Right hindlimb (tissue), 1 donor: ENCODE results near the gene ITIH3.

Experiments used
- DNase-seq: peaks from one replicate; pipeline ENCODE4 v3.0.0-alpha.2; 2018

ITIH3 gene

DNA sequence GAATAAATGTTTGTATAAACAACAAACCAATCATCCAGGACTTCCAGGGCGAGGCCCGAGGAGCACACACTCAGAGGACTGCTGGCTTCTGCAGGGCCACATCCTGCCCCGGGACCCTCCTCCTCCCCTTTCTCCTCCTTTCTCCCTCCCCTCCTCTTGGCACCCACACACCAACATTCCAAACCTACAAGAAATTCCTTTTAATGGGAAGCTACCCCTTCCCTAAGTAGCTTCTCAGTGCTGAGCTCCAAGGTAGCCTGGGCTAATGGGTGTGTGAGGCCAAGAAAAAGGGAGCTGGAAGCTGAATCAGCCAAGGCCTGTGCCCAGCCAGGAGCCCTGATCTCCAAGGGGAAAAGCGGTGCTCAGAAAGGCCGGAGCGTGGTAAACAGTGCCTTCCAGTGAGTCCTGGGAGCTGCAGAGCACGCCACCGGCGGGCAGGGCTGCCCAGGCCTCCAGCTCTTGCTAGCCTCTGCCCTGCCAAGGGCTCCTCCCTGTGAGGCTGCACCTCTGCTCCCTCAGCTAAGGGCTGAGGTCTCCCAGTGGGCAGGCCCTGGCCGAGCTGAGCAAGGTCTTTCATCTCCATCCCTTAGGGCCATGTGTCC lies 3.9 kb downstream of the ITIH3 start:
- DNase-seq = no peak

DNA sequence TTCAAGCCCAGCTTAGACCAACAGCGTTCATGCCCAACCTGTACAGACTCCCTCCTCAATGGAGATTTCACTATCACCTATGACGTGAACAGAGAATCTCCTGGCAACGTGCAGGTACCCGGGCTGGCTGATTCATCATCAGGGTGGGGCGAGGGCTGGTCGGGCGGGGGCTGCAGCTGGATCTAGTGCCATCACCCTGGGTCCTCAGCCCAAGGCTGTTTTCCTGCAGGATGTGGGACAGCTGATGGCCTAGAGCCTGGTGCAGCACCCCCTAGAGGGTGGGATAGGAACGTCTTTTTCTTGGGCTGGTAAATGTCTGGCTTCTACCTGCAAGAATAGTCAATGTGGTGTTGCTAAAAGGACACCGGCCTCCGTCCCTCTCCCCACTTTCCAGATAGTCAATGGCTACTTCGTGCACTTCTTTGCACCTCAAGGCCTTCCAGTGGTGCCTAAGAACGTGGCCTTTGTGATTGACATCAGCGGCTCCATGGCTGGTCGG lies 4.4 kb downstream of the ITIH3 start:
- DNase-seq = no peak

DNA sequence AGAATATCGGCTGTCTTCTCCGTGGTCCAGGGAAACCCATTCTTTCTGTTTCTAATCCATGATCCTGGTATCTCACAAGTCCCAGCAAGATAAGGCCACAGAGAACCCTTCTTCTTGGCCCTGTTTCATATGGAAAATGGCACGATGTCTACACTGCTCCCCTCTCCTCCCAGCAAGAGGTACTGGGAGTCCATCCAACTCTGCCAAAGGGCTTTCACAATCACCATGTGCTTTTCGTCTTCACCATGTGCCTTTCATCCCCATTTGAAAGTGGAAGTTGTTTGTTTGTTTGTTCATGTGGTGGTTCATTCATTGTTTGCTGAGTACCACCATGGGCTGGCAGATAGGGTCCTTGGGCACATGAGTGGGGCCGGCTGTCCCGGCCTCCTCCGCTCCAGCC lies 5.5 kb downstream of the ITIH3 start:
- DNase-seq = no peak

DNA sequence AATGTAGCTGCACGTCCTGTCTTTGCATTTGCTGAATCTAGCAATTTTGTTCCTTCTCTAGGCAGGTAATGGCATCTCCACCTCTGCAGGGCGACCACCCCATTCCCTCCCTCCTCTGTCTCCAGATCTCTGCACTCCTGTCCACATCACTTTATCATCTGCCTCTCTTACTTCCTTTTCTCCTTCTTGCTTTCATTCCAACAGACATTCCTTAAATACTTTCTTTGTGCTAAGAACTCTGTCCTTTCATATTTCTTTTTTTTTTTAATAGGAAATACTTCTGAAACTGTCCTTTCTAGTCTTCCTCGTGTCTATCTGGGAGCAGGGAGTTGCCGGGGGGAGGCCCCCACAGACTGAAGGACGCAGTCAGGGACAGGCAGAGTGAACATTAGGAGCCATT lies 7.2 kb downstream of the ITIH3 start:
- no peak for DNase-seq

DNA sequence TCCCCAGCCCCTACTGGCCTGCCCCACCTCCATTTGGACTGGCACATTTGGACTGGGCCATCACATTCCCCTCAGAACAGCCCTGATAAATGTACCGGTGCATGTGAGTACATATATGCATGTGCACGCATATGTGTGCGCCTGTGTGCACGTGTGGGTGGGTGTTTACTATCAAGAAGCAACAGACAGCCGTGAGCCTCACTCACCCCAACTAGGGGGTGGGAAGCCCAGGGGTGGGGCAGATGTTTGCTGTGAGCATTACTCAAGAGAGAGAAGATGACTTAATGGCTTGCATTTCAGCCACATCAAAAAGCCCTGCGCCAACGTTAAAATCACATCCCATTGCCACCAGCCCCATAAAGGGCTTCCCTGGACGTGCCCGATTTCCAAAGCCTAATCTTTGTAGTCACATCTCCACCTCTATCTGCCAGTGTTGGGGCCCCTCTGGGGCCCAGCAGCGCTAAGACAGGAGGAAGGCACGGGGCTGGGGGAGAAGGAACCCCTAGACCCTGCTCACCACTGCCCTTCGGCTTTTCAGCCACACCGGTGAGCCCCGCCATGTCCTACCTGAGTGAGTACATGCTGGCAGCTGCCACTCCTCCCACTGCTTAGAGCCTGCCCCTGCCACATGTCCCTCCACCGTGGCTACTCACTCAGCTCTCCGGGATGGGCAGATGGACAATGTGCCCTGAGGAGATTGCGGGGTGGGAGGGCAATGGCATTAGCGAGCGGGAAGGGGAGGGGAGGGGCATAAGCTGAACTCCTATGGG lies 10.9 kb downstream of the ITIH3 start:
- no peak for DNase-seq

DNA sequence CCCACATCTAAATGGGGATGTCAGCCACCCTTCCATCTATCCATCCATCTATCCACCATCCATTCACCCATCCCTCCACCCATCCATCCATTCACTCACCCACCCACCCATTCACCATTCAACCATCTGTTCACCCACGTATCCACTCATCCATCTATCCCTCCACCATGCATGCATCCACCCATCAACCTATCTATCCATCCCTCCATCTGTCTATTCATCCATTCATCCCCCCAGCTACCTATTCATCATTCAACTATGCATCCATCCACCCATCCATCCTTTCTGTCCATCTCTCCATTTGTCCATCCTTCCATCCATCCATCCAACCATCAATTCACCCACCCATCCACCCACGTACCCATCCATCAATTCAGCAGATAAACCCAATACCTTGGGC lies 14.6 kb downstream of the ITIH3 start:
- DNase-seq = no peak

DNA sequence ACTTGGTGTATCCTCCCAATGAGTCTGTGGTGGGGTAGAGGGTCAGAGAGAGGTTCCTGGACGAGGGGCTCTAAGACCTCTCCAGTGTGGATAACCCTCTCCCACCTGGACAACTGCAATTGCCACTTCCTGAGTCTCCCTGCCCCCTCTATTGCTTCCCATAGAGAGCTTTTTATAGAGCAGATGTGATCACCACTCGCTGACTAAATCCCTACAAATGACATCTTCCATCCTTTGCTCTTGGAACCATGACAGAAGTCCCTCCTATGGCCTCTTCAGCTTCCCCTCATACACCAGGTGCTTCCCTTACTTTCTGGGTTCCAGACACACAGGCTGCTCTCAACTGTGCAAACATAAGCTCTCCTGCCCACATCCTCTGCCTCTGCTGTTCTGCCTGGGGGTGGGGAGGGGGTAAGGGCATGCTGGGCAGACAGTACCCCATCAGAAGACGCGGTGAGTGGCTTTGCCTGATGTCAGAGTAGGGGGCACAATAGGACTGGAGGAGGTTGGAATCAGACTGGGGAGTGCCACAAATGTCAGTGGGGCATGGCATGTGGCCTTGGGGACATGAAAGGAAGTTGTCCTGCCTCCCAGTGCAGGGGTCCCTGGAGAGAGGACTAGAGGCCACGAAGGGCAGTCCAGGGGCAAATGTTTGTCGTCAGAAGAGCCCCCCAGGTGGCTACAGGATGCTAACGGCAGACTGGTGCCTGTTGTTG lies 15.2 kb downstream of the ITIH3 start:
- no peak for DNase-seq

DNA sequence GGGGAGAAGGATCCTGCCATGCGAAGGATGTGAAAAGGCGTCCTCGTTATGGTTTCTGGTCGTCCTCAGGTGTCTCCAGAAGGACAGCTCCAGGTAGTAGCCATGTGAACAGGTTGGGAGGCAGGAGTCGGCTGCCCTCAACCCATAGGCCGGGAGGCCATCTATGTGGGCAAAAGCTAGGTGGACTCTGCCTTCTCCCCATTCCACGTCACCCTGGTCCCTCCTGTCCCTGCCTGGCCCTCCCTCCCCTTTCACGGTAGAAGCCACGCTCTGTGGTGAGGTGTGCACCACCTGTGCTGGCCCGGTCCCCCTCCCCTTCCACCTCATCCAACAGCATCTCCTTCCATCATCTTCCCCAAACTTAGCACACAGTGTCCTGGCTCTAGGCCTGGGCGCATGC lies 16.3 kb downstream of the ITIH3 start:
- no peak for DNase-seq

DNA sequence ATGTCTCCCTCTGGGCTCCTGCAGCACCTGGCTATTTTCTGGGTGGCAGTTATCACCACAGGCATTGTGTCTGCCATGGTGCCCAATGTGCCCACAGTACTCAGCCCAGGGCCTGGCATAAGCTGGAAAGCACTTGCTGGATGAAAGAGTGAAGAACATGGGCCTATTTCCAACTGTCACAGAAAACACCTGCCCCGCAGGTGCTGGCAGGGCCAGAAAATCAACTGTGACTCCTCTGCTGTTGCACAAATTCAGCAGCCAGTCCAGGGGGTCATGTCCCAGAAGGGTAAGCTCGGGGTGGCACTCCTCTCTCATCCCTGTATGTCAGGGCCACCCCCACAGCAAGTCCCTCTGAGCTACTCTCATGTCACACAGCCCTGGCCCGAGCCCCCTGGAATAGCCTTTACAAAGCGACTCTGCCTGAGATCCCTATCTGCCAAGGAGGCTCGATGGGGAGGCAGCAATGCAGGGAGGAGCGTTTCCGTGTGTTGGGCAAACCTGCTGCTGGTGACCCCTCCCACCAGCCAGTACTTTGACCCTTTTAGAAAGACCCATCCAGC lies 16.9 kb downstream of the ITIH3 start:
- DNase-seq = no peak

DNA sequence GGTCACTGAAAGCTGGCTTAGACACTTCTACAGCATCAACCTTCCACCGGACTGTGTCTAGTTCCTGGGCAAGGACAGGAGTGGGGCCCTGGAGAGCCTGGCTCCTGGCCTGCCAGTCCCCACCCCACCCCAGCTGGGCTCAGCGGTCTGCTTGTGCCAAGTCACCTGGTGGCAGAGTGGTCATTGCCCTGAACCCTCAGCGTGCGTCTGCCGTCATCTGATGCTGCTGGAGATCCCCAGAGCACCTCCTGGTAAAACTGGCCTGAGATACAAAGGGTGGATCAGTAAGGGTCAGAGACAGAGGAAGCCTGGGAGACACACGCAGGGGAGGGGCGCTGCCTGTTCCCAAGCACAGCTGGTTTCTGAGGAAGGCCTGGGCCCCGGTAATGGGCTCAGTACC lies 19.2 kb downstream of the ITIH3 start:
- DNase-seq = no peak

DNA sequence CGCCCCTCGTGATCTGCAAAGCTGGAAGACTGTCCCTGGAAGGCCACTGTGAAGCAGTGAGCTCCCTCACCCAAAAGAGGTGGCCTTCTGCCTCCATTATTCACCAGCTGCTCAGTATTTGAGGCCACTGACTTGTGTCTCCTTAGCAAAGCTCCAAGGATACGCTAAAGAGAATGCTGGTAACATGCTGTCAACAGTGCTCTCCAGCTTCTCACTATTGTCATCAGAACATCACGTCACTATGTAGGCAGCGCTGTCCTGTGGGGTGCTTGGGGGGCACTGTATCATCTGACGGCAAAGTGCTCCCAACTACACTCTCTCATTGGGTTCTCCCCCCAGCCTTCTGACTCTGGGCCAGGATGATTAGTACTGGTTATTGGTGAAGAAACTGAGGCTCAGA lies 21.6 kb downstream of the ITIH3 start:
- DNase-seq = no peak

DNA sequence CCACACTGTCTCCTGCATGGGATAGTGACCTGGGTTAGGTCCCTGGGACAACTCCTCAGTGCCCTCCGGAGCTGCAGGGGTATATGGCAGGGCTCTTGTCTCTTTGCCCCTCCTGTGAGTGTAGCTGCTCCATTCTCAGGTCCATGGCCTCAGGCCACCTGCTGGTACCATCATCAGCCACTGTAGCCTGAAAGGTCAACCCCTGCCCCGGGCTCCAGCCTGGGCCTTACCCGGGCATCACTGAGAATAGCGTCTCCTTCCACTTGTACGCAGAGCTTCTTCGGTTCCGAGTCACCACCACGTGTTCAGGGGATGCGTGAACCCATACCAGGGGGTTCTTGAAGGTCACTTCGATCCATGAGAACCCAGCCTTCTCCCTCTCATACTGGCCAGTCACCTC lies 22.1 kb downstream of the ITIH3 start:
- DNase-seq = no peak

DNA sequence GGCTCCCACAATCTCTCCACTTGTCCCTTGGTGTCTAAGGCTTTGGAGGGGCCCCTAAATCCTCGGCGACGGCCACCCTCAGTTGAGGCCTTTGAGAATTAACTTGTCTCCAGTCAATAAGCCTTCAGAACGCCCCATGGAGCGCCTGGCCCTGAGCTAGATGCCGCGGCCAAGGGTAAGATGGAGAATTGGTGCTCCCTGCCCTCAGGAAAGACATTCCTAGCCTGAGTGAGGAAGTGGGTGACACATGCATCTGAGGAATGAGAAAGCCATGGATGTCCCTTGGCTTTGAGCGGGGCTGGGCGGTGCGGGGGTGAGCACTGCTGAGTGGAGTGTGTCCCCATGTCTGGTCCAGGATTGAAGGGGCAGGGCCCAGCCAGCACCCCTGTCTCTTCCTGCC lies 22.6 kb downstream of the ITIH3 start:
- DNase-seq = no peak

DNA sequence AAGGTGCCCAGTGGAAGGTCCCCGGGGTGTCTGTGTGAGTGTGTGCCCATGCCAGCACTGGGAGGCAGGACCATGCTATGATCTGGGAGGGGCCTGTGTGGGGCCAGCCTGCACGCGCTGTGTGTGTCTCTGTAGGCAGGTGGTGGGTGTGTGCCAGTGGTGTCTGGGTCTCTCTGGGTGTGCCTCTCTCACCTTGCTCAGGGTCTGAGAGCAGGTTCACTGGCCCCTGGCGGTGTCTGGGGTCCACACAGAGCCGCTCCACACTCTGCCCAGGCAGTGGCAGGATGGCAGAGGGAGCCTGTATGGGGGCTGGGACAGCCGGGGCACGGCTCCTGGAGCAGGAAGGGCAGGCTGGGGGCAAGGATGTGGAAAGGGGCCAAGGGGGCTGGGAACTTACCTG lies 23.3 kb downstream of the ITIH3 start:
- DNase-seq = no peak

DNA sequence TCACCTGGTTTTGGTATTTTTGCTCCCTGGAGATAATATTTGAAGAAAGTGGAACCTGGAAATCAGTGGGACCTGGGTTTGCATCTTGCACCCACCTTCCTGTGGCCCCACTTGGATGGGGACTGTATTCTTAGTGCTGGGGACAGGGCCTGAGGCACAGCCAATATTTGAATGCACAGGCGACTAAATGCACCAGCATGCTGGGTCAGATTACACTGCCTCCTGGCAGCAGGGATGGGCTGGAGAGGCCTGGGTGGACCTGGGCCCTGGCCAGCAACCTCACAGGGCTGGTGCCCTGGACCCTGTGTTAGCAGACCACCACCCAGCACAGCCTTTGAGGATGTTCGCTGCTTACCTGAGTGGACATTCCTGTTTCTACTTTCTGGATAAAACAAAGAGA lies 25.3 kb downstream of the ITIH3 start:
- DNase-seq = no peak

DNA sequence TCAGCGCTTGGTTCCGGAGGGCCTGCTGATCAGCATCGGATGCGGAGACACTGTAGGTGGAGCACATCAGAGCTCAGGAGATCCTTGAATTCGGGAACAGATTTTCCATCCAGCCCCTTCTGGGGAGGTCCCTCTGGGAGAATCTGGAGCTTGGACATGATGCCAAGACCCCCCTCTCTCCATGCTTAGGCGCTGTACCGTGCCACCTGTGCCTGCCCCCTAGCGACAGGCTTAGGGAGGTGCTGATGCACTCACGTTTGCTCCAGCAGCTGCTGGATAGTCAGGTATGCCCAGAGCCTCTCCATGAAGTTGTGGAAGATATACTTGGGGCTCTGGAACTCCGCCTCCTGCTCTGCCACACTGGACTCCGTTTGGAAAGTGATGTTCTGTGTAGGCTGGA lies 26.1 kb downstream of the ITIH3 start:
- DNase-seq = no peak

DNA sequence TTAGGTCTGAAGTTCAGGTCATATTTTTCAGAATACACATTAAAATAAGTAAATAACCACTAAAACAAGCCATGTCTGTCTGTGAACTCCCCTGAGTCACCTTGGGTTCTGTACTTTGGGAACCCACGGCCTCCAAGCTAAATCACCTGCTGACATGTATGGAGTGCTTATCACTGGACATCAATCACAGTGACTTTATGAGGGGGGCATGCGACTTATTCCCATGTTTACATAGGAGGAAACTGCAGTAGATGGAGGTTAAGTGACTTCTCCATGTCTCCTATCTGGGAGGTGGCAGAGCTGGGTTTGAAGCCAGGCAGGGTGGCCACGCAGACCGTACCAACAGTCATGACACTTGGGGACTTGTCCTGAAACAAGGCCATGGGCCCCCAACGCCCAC lies 27.8 kb downstream of the ITIH3 start:
- no peak for DNase-seq

DNA sequence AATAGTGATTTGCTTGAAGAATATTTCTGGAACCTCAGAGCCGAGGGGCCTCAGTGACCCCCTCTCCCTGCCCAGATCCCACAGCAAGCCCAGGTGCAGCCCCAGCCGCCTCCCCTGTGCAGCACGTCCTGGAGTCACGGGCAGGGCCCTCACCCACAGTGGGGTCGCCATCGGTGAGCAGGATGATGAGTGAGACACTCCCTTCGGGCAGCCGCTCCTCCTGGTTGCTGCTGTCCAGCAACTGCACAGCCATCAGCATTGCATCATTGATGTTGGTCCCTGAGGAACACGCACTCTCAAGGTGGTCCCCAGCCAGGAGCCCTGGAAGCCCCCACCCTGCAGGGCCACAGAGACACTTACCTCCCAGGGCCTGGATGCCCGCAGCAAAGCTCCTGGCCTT lies 29.4 kb downstream of the ITIH3 start:
- no peak for DNase-seq

DNA sequence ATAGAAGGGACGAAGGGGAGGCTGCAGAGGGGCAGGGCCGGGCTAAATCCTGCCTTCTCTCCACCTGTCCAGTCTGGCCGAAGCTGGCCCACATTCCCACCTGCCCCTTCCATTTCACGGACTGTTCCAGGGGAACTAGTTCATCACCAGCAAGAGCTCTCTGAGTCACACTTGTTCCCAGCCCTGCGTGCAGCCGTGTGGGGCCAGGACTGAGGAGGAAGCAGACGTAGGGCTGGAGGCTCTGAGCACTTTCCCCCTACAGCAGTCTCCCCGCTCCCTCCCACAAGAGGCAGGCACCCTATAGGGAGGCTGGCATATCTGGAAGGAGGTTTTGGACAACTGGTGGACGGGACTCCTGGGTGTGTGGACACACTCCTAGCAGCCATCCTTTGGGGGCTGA lies 32.8 kb downstream of the ITIH3 start:
- DNase-seq = no peak

DNA sequence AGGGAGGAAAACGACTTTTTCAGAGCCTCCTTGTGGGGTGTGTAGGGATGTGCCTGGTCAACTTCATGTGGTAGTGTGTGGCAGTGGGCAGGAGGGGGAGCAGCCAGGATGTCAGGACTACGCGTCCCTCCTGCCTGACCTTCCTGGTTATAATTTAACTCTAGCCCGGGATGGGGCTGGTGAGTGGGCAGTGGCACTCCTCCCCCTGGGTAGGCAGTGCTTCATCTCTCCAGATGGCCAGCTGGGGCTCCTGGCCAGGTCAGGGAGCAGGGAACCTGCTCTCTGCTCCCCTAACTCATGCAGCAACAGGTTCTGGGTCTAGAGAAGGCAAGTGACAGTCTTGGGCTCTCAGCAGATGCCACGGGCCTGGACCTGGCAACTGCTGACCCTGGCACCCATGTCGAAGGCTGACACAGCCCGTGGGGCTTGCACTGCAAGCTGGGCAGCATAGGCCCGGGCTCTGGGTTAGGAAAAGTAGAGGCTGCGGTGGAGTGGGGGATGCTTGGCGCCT lies 33.3 kb downstream of the ITIH3 start:
- DNase-seq = no peak

DNA sequence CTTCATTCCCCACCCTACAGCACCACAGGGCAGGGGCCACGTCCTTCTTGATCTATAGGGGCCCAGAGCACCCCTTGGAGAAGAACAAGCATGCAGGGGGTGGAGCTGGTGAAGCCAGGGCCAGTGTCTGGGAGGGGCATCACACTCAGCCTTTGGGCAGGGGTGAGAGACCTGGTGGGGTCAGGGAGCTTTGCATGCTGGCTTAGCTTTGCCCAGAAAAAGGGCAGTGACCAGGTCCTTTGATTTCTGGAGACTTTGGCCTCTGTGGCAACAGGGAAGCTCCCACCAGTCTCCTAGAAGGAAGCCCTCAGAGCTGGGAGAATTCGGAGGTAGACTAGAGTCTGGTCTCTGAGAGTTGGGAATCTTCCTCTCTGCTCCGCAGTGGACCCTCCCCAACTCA lies 34.9 kb downstream of the ITIH3 start:
- DNase-seq = no peak

DNA sequence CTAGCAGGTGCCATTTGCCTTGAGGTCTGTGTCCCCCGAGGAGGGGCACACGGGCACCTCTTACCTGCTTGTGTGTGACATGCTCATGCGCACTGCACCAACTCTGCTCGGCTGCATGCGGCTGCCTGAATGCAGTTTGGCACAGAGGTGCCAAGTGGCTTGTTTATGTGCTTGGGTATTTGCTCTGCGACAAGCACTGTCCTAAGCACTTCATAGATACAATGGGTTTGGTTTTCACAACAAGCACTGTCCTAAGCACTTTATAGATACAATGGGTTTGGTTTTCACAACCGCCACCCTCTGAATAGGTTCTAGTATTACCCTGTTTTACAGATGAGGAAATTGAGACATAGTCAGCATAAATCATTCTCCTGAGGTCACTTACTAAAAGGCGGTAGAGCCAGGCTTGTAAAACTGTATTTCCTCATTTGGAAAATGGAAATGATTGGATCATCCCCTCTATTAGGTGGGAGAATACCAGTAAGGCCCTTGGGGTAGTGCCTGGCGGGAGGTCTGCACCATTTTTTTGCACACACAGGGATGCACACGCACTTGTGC lies 35.4 kb downstream of the ITIH3 start:
- DNase-seq = no peak

DNA sequence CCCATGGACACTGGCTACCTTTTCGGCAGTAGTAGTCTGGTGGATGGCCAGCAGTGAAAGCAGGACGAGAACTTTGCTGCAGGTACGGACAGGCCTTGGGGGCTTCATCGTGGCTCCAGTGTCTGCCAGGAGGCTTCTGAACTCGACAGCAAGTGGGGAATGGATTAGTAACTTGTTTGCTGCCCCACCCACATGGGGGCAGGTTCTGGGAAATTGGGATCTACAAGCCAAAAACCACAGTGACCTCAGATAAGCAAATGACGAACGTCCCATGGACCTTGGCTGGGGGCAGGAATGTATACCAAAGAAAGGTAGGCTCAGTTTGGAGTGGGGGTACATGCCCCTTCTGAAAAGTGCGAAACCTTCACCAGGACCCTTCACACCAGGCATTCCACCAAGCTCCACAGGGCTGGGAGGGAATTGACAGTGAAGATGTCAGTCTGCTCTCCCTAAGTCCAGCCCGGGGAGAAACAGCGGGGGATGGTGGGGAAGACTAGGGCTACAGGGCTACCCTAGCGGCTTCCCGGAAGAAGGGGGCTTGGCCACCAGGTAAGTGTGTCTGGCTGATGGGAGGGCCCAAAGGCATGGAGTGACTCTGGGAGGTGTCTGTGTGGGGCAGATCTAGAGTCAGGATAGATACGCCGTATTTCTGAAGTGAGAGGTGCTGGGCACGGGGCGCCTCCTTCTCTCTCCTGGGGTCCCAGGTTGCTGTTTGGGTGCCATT lies 36.1 kb downstream of the ITIH3 start, which contains the start of gene ITIH4:
Gene ITIH4 (minus strand): TSS at position 138 of the 724 bp plus-strand sequence. CDS start 30 bp downstream, at position 108.
- DNase-seq = no peak
